HG03025 (cell line): ENCODE measurements around the gene CASP2.

Experiments
- ATAC-seq: cut with Tn5 transposase; IDR thresholded peaks from one replicate; pipeline ENCODE4 v1.9.1; 2021; ENCODE audit warnings: mild to moderate bottlenecking, moderate library complexity; ENCODE audit not compliant: unreplicated experiment, low FRiP score

CASP2 gene

DNA sequence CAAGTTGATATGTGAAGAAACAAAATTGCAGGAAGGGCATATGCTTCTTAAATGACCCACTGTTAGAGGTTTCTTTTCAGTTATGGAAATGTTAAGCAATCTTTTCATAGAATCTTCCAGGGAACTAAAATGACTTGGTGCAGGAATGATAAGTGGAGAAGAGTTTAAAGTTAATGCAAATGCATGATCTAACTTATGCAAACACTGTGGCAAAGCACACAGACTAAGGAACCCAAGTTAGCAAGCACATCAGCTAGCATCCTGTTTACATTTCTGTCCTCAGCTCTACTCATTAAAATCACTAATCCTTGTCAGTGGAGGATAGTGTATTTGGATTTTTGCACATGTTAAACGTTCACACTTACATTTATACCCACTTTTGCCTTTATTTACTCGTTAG is 37.1 kb downstream of the CASP2 start:
- ATAC-seq, result no peak

- peak; percentile 65 for ATAC-seq
Observed at GRCh38 chr7:143327903-143328302, 39.8 kb downstream of the CASP2 start.

DNA sequence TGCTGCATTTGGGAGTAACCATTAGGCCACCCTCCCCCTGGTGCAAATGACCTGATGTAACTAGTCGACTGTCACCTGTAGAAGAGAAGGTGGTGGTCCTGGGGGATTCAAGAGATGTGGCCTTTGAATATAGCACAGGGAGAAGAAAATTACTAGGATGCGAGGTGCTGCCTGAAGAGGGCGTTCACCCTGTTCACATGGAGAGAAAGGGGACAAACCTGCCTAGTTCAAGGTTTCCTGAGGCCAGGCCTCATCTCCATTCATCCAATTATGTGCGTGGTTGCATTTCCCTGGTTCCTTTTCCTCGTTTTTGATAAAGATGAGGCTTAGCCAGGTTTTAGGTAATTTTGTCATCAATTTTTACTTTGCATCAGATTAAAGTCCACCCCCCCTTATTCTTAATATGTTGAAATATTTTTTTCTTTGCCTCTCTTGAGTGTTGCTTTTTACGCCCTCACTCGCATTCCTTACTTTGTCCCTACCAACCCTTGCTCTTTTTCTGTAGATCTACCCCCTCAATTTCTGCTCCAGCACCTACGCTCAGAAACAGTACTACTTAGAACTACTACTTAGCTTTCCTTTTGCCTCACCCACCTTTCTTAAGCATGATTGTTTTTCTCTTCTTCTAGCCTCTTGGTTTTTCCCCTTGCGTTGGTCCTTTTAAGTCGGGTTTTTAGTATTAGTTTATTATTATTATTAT is 41.5 kb downstream of the CASP2 start:
- no peak for ATAC-seq

GRCh38 chr7:143331179-143331801 is 43.1 kb downstream of the CASP2 start:
- no peak for ATAC-seq

- ATAC-seq, result no peak
Observed at GRCh38 chr7:143334244-143334643, 46.1 kb downstream of the CASP2 start.

DNA sequence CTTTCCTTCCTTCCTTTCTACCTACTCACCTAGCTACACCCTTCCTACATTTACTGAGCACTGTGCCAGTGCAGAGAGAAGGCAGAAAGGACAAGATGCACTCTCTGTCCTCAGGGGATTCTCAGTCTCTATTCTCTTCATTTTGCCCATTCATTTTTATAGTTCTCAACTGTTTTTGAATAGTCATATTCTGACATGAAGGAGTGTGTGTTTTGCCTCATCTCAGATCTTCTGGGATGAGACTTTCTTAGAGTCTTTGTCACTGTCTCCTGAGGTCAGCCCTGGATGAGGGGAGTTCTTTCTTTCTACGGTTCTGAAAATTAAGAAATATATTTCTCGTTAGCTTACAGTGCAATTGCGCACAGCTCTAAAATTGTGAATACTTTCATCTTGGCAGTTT is 49.1 kb downstream of the CASP2 start:
- no peak for ATAC-seq

DNA sequence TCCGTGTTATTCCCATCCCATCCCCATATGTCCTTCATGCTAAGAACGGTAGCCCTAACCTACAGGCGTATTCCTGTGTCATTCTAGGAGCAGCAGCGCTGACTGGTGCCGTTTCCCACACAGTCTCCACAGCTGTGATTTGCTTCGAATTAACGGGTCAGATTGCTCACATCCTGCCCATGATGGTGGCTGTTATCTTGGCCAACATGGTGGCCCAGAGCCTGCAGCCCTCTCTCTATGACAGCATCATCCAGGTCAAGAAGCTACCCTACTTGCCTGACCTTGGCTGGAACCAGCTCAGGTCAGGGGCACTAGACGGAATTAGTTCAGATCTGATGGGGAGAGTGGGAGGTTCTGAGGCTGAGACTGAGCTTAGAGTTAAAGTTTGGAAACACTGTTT is 53.7 kb downstream of the CASP2 start:
- no peak for ATAC-seq

DNA sequence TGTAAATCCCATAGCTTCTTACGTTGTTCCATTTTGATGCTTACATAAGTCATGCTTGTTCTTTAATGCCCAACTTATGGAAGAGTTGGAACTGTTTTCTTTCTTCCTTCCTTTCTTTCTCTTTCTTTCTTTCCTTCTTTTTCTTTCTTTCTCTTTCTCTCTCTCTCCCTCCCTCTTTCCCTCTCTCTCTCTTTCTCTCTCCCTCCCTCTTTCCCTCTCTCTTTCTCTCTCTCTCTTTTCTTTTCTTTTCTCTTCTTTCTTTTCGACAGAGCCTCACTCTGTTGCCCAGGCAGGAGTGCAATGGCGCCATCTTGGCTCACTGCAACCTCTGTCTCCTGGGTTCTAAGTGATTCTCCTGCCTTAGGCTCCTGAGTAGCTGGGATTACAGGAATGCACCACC is 55.4 kb downstream of the CASP2 start:
- ATAC-seq, result no peak

GRCh38 chr7:143345428-143345900 is 57.3 kb downstream of the CASP2 start:
- ATAC-seq, result no peak

- no peak for ATAC-seq
Observed at GRCh38 chr7:143346018-143346417, 57.9 kb downstream of the CASP2 start.

DNA sequence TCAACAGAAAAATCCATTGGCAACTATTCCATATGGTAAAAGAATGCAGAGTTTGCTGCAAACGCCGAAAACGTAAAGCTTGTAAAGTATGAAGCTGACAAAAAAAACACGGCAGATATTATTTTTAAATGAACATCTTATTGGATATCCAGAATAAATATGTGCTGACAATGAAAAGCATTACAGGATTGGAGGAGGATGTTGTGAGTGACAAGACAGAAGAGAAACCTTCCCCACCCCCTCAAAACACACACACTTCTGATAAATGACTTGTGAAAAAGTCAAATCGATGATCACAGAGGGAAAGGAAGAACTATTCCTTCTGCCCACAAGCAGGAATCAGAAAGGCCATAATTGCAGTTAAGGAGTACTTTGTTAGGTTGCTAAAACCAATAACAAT is 59.8 kb downstream of the CASP2 start:
- ATAC-seq, result no peak

GRCh38 chr7:143351060-143351459 is 62.9 kb downstream of the CASP2 start:
- ATAC-seq, result no peak

DNA sequence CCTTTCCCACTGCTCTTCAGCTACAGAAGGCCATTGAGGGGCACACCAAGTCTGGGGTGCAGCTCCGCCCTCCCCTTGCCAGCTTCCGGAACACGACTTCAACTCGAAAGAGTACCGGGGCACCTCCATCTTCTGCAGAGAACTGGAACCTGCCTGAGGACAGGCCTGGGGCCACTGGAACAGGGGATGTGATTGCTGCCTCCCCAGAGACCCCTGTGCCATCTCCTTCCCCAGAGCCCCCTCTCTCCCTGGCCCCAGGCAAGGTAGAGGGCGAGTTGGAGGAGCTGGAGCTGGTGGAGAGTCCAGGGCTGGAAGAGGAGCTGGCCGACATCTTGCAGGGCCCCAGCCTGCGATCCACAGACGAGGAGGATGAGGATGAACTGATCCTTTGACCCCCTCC is 63.4 kb downstream of the CASP2 start:
- no peak for ATAC-seq

DNA sequence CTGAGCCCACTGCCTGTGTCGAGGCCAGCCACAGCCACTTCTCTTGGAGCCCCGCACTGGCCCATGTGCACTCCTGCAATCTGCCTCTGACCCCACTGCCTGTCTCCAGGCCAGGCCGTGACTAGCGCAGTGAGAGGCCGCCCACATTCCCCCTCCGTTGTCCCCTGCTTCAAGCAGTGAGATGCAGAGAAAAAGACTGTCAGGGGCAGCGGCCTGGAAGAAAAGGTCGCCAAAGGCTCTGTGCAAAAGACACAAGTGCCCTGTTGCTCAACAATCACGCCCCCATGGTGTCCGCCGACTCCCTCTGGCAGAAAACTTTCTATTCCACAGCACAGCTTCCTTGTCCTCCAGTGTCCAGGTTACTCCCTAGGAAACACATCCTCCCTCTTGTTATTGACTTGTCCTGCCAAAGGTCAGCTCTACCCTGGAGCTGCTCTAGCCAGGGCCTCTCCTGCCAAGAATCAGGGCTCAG is 64.4 kb downstream of the CASP2 start:
- ATAC-seq, result no peak

DNA sequence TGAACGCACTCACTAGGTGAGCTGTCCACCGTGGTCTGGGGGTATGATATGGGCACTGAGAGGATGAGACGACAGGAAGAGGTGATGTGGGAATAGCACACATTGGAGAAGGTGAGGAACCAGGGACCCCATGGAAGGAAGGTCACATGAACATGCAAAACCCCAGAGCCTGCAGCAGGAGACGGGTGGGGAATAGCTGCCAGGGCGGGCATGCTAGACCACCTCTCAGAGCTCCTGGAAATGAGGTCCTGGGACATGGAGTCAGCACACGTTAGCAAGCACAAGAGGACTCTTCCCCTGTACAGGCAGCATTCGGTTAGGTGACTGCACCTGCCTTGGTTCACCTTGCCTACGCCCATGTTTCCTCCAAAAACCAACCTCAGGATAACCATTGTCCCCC is 66.2 kb downstream of the CASP2 start:
- no peak for ATAC-seq

- no peak for ATAC-seq
Observed at GRCh38 chr7:143354965-143355364, 66.8 kb downstream of the CASP2 start.

DNA sequence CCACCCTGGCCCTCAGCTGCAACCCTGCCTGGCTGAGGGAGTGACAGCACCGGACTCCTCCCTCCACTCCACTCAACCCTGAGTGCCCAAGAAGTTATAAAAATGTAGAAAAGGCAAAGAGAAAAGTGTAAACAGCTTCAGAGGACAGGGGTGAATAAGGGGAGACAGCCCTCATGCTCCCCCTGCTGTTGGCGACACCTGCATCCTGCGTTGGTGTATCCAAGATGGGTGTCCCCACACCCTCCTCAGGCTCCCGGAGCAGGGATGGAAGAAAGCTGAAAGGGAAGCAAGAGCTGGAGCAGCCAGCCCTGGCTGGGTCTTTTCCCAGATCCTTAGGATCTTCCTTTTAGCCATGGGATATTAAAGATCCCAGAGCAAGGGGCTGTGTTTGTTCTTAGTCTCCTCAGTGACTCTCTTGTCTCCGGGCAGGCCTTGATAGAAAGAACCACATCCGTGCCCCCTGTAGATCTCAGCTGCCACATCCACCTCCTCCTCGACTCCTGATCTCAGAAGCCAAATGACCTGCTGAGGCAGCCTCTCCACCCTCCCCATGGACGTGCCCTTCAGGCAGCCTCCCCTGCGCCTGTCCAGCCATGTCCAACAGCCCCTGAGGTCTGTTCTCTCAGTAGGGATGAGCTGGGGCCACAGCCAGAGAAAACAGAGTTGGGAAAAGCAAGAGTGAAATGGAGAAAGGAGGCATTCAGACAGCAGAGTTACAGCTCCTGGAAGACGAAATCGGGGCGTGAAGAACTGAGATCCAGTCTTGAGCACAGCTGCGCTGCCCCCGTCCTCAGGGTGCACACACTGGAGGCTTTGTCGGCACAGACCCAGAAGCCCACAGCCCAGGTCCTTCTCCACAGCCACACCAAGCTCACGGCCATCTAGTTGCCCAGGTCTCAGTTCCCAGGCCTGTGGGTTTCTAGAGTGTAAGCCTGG is 67.6 kb downstream of the CASP2 start:
- ATAC-seq, result no peak

DNA sequence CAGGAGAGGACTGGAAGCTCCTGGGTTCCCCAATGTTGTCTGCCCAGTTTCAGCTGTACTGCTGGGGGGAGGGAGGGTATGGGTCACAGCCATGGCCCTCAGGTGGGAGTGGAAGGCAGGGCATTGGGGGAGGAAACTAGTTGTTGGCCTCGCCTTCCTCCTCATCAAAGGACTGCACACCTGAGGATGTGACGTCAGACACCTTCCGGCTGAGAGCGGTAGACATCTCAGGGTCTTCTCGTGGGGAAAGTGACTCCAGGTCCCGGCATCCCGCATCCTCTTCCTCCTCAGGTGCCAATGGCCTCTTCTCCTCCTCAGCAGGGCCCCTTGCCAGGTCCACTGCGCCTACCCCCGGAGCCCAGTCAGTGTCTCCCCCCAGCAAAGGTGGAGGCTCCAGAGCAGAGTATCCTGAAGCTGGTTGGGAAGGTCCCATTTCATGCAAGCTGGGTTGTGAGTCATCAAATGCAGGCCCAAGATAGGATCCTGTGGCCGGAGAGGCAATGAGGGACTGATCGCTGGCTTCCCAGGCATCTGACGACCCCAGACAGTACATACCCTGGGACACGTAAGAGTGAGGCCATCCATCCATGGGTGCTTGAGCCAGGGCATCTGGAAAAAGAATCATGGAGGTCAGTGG is 68.4 kb downstream of the CASP2 start:
- no peak for ATAC-seq
